SH-SY5Y (cell line): ENCODE results near the gene CHMP6.

Experiments
- GATA2 ChIP-seq: IDR thresholded peaks from 2 replicates; pipeline ENCODE4 v1.6.1; 2011; ENCODE audit warnings: mild to moderate bottlenecking, low read depth, low read length
- GATA3 ChIP-seq: IDR thresholded peaks from 2 replicates; pipeline ENCODE4 v1.6.1; 2011; ENCODE audit warnings: low read depth, mild to moderate bottlenecking, low read length, moderate library complexity

DNA sequence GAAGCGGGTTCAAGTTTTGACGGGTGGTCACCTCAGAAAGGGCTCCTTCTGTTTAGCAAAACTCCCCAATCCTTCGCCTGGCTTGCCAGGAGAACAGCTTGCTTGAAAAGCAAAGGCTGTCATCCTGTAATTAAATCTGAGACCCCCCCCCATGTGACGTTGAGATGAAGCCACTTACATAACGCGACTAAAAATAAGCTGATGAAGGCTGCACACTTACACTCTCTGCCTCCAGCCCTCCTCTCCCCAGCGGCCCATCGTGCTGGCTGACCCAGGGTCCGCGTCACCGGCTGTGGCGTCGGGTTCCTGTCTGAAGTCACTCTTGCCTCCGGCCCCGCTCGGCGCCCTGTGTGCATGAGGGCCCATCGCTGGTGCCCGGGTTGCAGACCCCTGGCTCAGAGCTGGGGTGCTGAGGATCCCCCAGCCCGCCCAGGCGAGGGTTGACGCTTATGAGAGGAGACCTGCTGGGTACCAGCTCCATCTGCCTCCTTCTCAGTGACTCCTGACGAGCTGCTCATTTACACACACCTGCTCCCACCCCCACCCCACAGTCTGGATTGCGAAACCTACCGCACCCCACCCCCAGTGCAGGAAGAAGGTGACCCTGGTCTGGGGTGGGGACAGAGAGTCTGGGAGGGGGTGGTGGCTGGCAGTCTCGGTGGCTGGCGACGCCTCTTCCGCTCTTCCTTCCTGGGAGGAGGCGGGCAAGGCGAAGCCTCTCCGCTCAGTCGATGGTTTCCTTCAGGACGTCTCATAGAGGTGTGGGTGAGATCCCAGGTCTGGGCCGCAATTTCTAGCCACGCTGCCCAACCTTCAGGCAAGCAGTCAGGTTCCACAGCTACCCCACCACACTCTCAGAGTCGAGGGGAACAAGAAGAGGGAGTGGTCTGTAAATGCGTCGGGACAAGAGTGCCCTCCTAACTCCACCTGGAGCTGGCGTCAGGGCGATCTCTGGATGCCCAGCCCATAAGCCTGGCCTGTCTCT is 40.2 kb downstream of the CHMP6 start:
- TF ChIP-seq GATA3, result no peak
- no peak for TF ChIP-seq GATA2
